Measurements from ENCODE around the gene DYNLT2B. TPM values are rescaled to one million over a fixed set of nuclear protein-coding genes. Genes with fewer than 3 reads are reported as not detected.
"Not testable (repeated sequence)": the region's sequence is repeated elsewhere in the genome, so short reads cannot be mapped to it uniquely, and the experiment has no call there.

The DYNLT2B gene
- polyA plus RNA-seq, 1 donor (not counting 4 experiments of a cell fraction or from before 2014, with no cell fraction given) = 40.0 TPM

DNA sequence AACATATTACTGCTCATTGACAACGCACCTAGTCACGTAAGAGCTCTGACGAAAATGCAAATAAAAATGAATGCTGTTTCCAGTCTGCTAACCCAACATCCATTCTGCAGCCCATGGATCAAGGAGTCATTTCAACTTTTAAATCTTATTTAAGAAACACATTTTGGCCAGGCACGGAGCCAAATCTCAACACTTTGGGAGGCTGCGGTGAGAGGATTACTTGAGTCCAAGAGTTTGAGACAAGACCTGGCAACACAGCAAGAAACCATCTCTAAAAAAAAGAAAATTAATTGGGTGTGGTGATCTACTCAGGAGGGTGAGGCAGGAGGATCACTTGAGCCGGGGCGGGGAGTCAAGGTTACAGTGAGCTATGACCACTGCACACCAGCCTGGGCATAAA is 42.5 kb upstream of the DYNLT2B start:
- Histone ChIP-seq H3K27ac (ENCODE audit: control insufficient read depth, insufficient read depth, low read length) (no peak overlapping the region), H3K36me3 (ENCODE audit: control insufficient read depth in 2 of 2, extremely low read depth in 1 of 2, insufficient read depth in 2 of 2, low read length in 2 of 2) (peaks cover 14 to 26% of the 10 kb centered on the region in 2 experiments), H3K9ac (ENCODE audit: control insufficient read depth, extremely low read depth, insufficient read depth, low read length) (no peak overlapping the region), H3K9me3 (ENCODE audit: control insufficient read depth, low read depth, low read length) (no peaks in the 10 kb centered on the region), H3K9me1 (ENCODE audit: control insufficient read depth, extremely low read depth, insufficient read depth, low read length) (no peaks in the 10 kb centered on the region), H3K4me2 (ENCODE audit: control insufficient read depth, extremely low read depth, insufficient read depth, low read depth, low read length) (no peak overlapping the region), H3K79me2 (ENCODE audit: control insufficient read depth, insufficient read depth, low read length) (no peaks in the 10 kb centered on the region), H3K27me3 (ENCODE audit: control insufficient read depth, extremely low read depth, insufficient read depth, low read length) (no peaks in the 10 kb centered on the region), H4K20me1 (ENCODE audit: control insufficient read depth, extremely low read depth, insufficient read depth, low read length) (no peaks in the 10 kb centered on the region), H3K4me3 (ENCODE audit: control insufficient read depth in 2 of 3, extremely low read depth in 1 of 3, insufficient read depth in 2 of 3, low read depth in 1 of 3, low read length in 3 of 3) (no peak overlapping the region), H3K4me1 (ENCODE audit: control insufficient read depth, extremely low read depth, insufficient read depth, low read length) (no peaks in the 10 kb centered on the region), H2AFZ (ENCODE audit: control insufficient read depth, low read length) (no peak overlapping the region)
- FAIRE-seq (no peak), DNase-seq (ENCODE audit: low read depth, low spot score) (no peak)
- TF ChIP-seq, protein P1, sequence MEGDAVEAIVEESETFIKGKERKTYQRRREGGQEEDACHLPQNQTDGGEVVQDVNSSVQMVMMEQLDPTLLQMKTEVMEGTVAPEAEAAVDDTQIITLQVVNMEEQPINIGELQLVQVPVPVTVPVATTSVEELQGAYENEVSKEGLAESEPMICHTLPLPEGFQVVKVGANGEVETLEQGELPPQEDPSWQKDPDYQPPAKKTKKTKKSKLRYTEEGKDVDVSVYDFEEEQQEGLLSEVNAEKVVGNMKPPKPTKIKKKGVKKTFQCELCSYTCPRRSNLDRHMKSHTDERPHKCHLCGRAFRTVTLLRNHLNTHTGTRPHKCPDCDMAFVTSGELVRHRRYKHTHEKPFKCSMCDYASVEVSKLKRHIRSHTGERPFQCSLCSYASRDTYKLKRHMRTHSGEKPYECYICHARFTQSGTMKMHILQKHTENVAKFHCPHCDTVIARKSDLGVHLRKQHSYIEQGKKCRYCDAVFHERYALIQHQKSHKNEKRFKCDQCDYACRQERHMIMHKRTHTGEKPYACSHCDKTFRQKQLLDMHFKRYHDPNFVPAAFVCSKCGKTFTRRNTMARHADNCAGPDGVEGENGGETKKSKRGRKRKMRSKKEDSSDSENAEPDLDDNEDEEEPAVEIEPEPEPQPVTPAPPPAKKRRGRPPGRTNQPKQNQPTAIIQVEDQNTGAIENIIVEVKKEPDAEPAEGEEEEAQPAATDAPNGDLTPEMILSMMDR (optimal IDR thresholded peaks at IDR 0.05 in 1 of 3, IDR thresholded peaks at IDR 0.05 in 1 of 3, conservative IDR thresholded peaks at IDR 0.05 in 1 of 3; ENCODE audit: extremely low read depth in 1 of 3, insufficient read depth in 2 of 3, low read length in 3 of 3) = no peak
- no peak for TF ChIP-seq EZH2 (IDR thresholded peaks at IDR 0.05; ENCODE audit: low read length)
- dilution Hi-C loops (cut with MboI; ENCODE audit: extremely low pct_ligation_motif_present, low sequenced_read_pairs) = no loop called here

DNA sequence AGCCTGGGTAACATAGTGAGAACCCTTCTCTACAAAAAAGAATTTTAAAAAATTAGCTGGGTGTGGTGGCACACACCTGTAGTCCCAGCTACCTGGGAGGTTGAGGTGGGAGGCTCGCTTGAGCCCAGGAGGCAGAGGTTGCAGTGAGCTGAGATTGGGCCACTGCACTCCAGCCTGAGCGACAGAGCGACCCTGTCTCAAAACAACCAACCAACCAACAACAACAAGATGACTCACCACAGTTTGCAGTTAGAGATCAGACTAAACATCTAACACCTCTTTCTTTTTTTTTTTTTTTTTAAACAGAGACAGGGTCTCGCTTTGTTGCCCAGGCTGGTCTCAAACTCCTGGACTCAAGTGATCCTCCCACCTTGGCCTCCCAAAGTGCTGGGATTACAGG is 40.5 kb upstream of the DYNLT2B start:
- H3K9me1 ChIP-seq (ENCODE audit: control insufficient read depth, extremely low read depth, insufficient read depth, low read length); H3K9me3 ChIP-seq (ENCODE audit: control insufficient read depth, low read depth, low read length); H3K4me3 ChIP-seq (ENCODE audit: control insufficient read depth in 2 of 3, extremely low read depth in 1 of 3, insufficient read depth in 2 of 3, low read depth in 1 of 3, low read length in 3 of 3); DNase-seq (ENCODE audit: low read depth, low spot score); H3K27me3 ChIP-seq (ENCODE audit: control insufficient read depth, extremely low read depth, insufficient read depth, low read length); H3K4me1 ChIP-seq (ENCODE audit: control insufficient read depth, extremely low read depth, insufficient read depth, low read length); FAIRE-seq; H2AFZ ChIP-seq (ENCODE audit: control insufficient read depth, low read length); H3K9ac ChIP-seq (ENCODE audit: control insufficient read depth, extremely low read depth, insufficient read depth, low read length); H3K79me2 ChIP-seq (ENCODE audit: control insufficient read depth, insufficient read depth, low read length); H3K4me2 ChIP-seq (ENCODE audit: control insufficient read depth, extremely low read depth, insufficient read depth, low read depth, low read length); H3K27ac ChIP-seq (ENCODE audit: control insufficient read depth, insufficient read depth, low read length); H4K20me1 ChIP-seq (ENCODE audit: control insufficient read depth, extremely low read depth, insufficient read depth, low read length); dilution Hi-C loops (cut with MboI; ENCODE audit: extremely low pct_ligation_motif_present, low sequenced_read_pairs): not testable (repeated sequence)
- H3K36me3 ChIP-seq (ENCODE audit: control insufficient read depth in 2 of 2, extremely low read depth in 1 of 2, insufficient read depth in 2 of 2, low read length in 2 of 2) = peaks cover 18 to 29% of the 10 kb centered on the region in 2 experiments

DNA sequence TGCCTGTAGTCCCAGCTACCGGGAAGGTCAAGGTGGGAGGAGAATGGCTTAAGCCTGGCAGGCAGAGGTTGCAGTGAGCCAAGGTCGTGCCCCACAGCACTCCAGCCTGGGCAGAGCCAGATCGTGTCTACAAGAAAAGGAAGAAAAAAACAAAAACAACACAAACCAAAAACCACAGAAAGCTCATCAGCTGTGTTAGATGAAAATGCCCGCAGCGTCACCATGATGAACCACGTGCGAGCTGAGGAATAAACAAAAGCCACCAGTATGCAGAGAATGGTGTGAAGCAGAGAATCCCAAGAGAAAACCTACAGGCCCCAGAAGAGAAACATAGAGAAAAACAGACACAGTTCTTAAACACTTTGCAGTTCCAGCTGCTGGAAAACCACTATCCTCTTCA is 39.9 kb upstream of the DYNLT2B start:
- dilution Hi-C loops (cut with MboI; ENCODE audit: extremely low pct_ligation_motif_present, low sequenced_read_pairs) = no loop called here
- no peaks in the 10 kb centered on the region for H3K9me1 ChIP-seq (ENCODE audit: control insufficient read depth, extremely low read depth, insufficient read depth, low read length)
- no peak overlapping the region for H3K4me2 ChIP-seq (ENCODE audit: control insufficient read depth, extremely low read depth, insufficient read depth, low read depth, low read length)
- H3K79me2 ChIP-seq (ENCODE audit: control insufficient read depth, insufficient read depth, low read length) = no peaks in the 10 kb centered on the region
- no peaks in the 10 kb centered on the region for H4K20me1 ChIP-seq (ENCODE audit: control insufficient read depth, extremely low read depth, insufficient read depth, low read length)
- no peak for TF ChIP-seq EZH2 (IDR thresholded peaks at IDR 0.05; ENCODE audit: low read length)
- TF ChIP-seq, protein P1 (optimal IDR thresholded peaks at IDR 0.05 in 1 of 3, IDR thresholded peaks at IDR 0.05 in 1 of 3, conservative IDR thresholded peaks at IDR 0.05 in 1 of 3; ENCODE audit: extremely low read depth in 1 of 3, insufficient read depth in 2 of 3, low read length in 3 of 3) = no peak
- no peak overlapping the region for H3K27ac ChIP-seq (ENCODE audit: control insufficient read depth, insufficient read depth, low read length)
- no peaks in the 10 kb centered on the region for H3K27me3 ChIP-seq (ENCODE audit: control insufficient read depth, extremely low read depth, insufficient read depth, low read length)
- H3K36me3 ChIP-seq (ENCODE audit: control insufficient read depth in 2 of 2, extremely low read depth in 1 of 2, insufficient read depth in 2 of 2, low read length in 2 of 2) = peaks cover 18 to 28% of the 10 kb centered on the region in 2 experiments
- H3K9ac ChIP-seq (ENCODE audit: control insufficient read depth, extremely low read depth, insufficient read depth, low read length) = no peak overlapping the region
- no peak for DNase-seq (ENCODE audit: low read depth, low spot score)
- H3K4me3 ChIP-seq (ENCODE audit: control insufficient read depth in 2 of 3, extremely low read depth in 1 of 3, insufficient read depth in 2 of 3, low read depth in 1 of 3, low read length in 3 of 3) = no peak overlapping the region
- no peak for FAIRE-seq
- H3K4me1 ChIP-seq (ENCODE audit: control insufficient read depth, extremely low read depth, insufficient read depth, low read length) = no peaks in the 10 kb centered on the region
- H3K9me3 ChIP-seq (ENCODE audit: control insufficient read depth, low read depth, low read length) = no peaks in the 10 kb centered on the region
- H2AFZ ChIP-seq (ENCODE audit: control insufficient read depth, low read length) = no peak overlapping the region

All from keratinocyte (primary cell).